Natural killer cell (primary cell): ENCODE measurements around the gene CASD1. TPM values are rescaled to one million over a fixed set of nuclear protein-coding genes. Genes with fewer than 3 reads are reported as not detected.

ENCODE experiments used
- ATAC-seq, 3 donors: fragments of 150-1000 bp in 2 of 3; fragments of 200-7000 bp in 1 of 3; cut with Tn5 transposase; 1 replicate in 1 of 3; 2 replicates in 2 of 3; pipeline ENCODE4 v1.10.0; 2021; ENCODE audit warnings: mild to moderate bottlenecking in 2 of 3, moderate library complexity in 2 of 3
- DNase-seq, 2 donors: peaks; one replicate each; pipeline versions ENCODE4 v3.0.0 to v3.0.0-alpha.2; 2013 to 2021; ENCODE audit warnings: mixed read lengths in 1 of 2
- H3K27ac ChIP-seq: one replicate; pipeline ENCODE4 v1.5.1; 2013; ENCODE audit warnings: mild to moderate bottlenecking, low read length
- H3K27me3 ChIP-seq: one replicate; pipeline ENCODE4 v1.6.1; 2013; ENCODE audit warnings: low read length; ENCODE audit not compliant: control insufficient read depth, insufficient read depth
- H3K36me3 ChIP-seq: one replicate; pipeline ENCODE4 v1.6.1; 2013; ENCODE audit warnings: low read length; ENCODE audit not compliant: control insufficient read depth, insufficient read depth
- H3K4me1 ChIP-seq: one replicate; pipeline ENCODE4 v1.6.1; 2013; ENCODE audit warnings: low read length; ENCODE audit not compliant: control insufficient read depth, insufficient read depth
- H3K4me3 ChIP-seq: one replicate; pipeline ENCODE4 v1.5.1; 2013; ENCODE audit warnings: low read length
- H3K9me3 ChIP-seq: one replicate; pipeline ENCODE4 v1.6.1; 2013; ENCODE audit warnings: low read length; ENCODE audit not compliant: control insufficient read depth, insufficient read depth
- H3K27ac Mint-ChIP-seq, 2 donors: one replicate each; pipeline ENCODE4 v1.8.0; 2022; ENCODE audit warnings: mild to moderate bottlenecking in 2 of 2, mixed read lengths in 2 of 2, moderate library complexity in 1 of 2
- H3K27me3 Mint-ChIP-seq, 2 donors: one replicate each; pipeline ENCODE4 v1.8.0; 2022; ENCODE audit warnings: low read depth in 2 of 2, mixed read lengths in 2 of 2
- H3K36me3 Mint-ChIP-seq: one replicate; pipeline ENCODE4 v1.8.0; 2022; ENCODE audit warnings: mixed read lengths
- H3K4me1 Mint-ChIP-seq, 2 donors: one replicate each; pipeline ENCODE4 v1.8.0; 2022; ENCODE audit warnings: mixed read lengths in 2 of 2
- H3K4me3 Mint-ChIP-seq: one replicate; pipeline ENCODE4 v1.8.0; 2022; ENCODE audit warnings: mild to moderate bottlenecking, moderate library complexity, mixed read lengths
- H3K9me3 Mint-ChIP-seq, 2 donors: one replicate each; pipeline ENCODE4 v1.8.0; 2022; ENCODE audit warnings: mixed read lengths in 2 of 2
- WGBS: methylation state at CpG from one replicate; pipeline ENCODE4 v1.1.7; 2013; ENCODE audit warnings: missing lambda C conversion rate; ENCODE audit not compliant: insufficient coverage; 5-methylcytosine and 5-hydroxymethylcytosine counted together
- intact Hi-C: fragments of 100-400 bp; cut with micrococcal nuclease; formaldehyde crosslinking; loops from one replicate; pipeline ENCODE4 v1.14.2; 2022
- total RNA-seq, 4 donors: library from RNA; stranded (reverse); fragments of 120-200 nt in 1 of 4; gene quantifications; one replicate each; pipeline versions ENCODE4 v1.2.3 to v1.2.4, GENCODE V29; 2013 to 2022
- TF ChIP-seq, protein P1 (sequence below): fragments of 200-600 bp; IDR thresholded peaks from one replicate; pipeline ENCODE4 v1.8.0; 2022; ENCODE audit warnings: antibody characterized with exemption

Gene CASD1
- total RNA-seq, 3 donors from 2014 or later (not counting 1 experiment from before 2014, with no cell fraction given) = 23.7 to 32.1 (median 26.0) TPM

DNA sequence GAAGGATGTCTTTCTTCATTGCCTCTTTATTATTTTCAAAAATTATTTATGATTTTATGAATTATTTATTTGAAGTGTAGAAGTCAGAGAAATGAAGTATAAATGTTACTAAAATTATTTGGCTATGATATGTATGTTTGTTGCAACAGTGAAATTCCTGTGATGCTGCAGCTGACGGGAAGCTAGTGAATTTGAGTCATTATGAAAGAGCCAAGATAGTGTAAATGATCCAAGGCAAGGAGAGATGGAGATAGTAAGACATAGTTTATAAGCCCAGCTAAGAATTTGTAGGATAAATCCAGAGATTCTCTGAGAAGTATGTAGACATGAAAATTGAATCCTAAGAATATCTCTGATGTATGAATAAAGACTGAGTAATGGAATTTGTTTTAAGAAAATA lies 30.8 kb downstream of the CASD1 start:
- Histone ChIP-seq H3K9me3 (no peaks in the 10 kb centered on the region), H3K36me3 (peaks cover 28% of the 10 kb centered on the region), H3K27me3 (no peaks in the 10 kb centered on the region), H3K27ac (no peak overlapping the region), H3K4me3 (no peak overlapping the region), H3K4me1 (no peaks in the 10 kb centered on the region)
- Mint-ChIP-seq H3K4me3 (no peak overlapping the region), H3K4me1 (no peaks in the 10 kb centered on the region), H3K27ac (no peak overlapping the region), H3K9me3 (no peaks in the 10 kb centered on the region), H3K27me3 (no peaks in the 10 kb centered on the region), H3K36me3 (peaks cover 13% of the 10 kb centered on the region)
- TF ChIP-seq, protein P1, sequence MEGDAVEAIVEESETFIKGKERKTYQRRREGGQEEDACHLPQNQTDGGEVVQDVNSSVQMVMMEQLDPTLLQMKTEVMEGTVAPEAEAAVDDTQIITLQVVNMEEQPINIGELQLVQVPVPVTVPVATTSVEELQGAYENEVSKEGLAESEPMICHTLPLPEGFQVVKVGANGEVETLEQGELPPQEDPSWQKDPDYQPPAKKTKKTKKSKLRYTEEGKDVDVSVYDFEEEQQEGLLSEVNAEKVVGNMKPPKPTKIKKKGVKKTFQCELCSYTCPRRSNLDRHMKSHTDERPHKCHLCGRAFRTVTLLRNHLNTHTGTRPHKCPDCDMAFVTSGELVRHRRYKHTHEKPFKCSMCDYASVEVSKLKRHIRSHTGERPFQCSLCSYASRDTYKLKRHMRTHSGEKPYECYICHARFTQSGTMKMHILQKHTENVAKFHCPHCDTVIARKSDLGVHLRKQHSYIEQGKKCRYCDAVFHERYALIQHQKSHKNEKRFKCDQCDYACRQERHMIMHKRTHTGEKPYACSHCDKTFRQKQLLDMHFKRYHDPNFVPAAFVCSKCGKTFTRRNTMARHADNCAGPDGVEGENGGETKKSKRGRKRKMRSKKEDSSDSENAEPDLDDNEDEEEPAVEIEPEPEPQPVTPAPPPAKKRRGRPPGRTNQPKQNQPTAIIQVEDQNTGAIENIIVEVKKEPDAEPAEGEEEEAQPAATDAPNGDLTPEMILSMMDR = no peak
- 100% methylated on average over 1 of the region's 1 CpG for WGBS
- intact Hi-C loops = no loop called here
- DNase-seq (no peak), ATAC-seq (no peak)

DNA sequence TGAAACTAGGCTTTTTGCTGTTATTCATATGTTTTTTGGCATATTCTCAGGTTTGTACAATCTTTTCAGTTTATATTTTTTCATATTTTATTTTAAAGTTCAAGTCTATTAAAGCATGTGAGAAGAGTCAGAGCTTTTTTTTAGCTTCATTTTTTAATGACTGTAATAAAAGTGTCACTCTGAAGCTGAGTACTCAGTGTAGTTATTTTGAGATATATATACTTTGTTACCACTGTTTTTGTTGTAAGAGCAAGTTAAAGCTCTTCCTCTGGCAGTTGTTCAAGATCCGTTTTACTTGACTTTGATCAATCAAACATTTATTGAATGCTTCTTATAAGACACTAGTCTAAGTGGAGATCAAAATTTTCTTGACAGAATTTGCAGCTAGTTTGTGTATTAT lies 37.5 kb downstream of the CASD1 start:
- intact Hi-C loops = no loop called here
- Histone ChIP-seq H3K4me1 (no peaks in the 10 kb centered on the region), H3K27me3 (no peaks in the 10 kb centered on the region), H3K36me3 (peaks cover 12% of the 10 kb centered on the region), H3K9me3 (no peaks in the 10 kb centered on the region), H3K4me3 (no peak overlapping the region), H3K27ac (no peak overlapping the region)
- Mint-ChIP-seq H3K4me3 (no peak overlapping the region), H3K36me3 (peaks cover 10% of the 10 kb centered on the region), H3K27me3 (no peaks in the 10 kb centered on the region), H3K27ac (no peak overlapping the region), H3K9me3 (no peaks in the 10 kb centered on the region), H3K4me1 (no peaks in the 10 kb centered on the region)
- no peak for DNase-seq
- ATAC-seq = no peak
- TF ChIP-seq, protein P1 = no peak
- WGBS = no CpG with 5 or more reads among the region's 1 CpG

- WGBS = 56% methylated on average over 1 of the region's 2 CpGs
- intact Hi-C loops = no loop called here
- Mint-ChIP-seq H3K9me3 (no peaks in the 10 kb centered on the region), H3K36me3 (peaks cover 7% of the 10 kb centered on the region), H3K27ac (no peak overlapping the region), H3K4me1 (no peaks in the 10 kb centered on the region), H3K4me3 (no peak overlapping the region), H3K27me3 (no peaks in the 10 kb centered on the region)
- H3K4me3 ChIP-seq = no peak overlapping the region
- TF ChIP-seq, protein P1 = no peak
- peaks cover 36% of the 10 kb centered on the region for H3K36me3 ChIP-seq
- no peak for DNase-seq
- H3K4me1 ChIP-seq = no peaks in the 10 kb centered on the region
- no peaks in the 10 kb centered on the region for H3K9me3 ChIP-seq
- H3K27me3 ChIP-seq = no peaks in the 10 kb centered on the region
- ATAC-seq = no peak
- H3K27ac ChIP-seq = no peak overlapping the region
These were observed 46.4 kb downstream of the CASD1 start for GRCh38 chr7:94556028-94556427.

GRCh38 chr7:94557215-94557614 lies 47.6 kb downstream of the CASD1 start:
- H3K4me3 Mint-ChIP-seq = no peak overlapping the region

More at GRCh38 chr7:94557215-94557614, 47.6 kb downstream of the CASD1 start:
- Mint-ChIP-seq H3K36me3 (peaks cover 6% of the 10 kb centered on the region), H3K27ac (no peak overlapping the region), H3K9me3 (no peaks in the 10 kb centered on the region), H3K27me3 (no peaks in the 10 kb centered on the region), H3K4me1 (no peaks in the 10 kb centered on the region)
- Histone ChIP-seq H3K27ac (no peak overlapping the region), H3K4me1 (no peaks in the 10 kb centered on the region), H3K27me3 (no peaks in the 10 kb centered on the region), H3K9me3 (no peaks in the 10 kb centered on the region), H3K36me3 (peaks cover 36% of the 10 kb centered on the region), H3K4me3 (no peak overlapping the region)
- DNase-seq (no peak), ATAC-seq (no peak)
- intact Hi-C loops = no loop called here
- TF ChIP-seq, protein P1 = no peak
